GM23338 (cell line): ENCODE results near the gene GPR39.

Experiments used
- CTCF ChIP-seq, 2 experiments: fragments of 200-600 bp in 1 of 2; sonication (generic) in 1 of 2; conservative IDR thresholded peaks; 2 replicates each; pipeline versions ENCODE4 v1.5.1 to v1.6.1; 2016 to 2017; ENCODE audit warnings: antibody characterized with exemption in 2 of 2, low read depth in 2 of 2, mild to moderate bottlenecking in 2 of 2, moderate library complexity in 1 of 2
- EZH2 ChIP-seq: fragments of 200-600 bp; sonication (generic); IDR thresholded peaks from one replicate; pipeline ENCODE4 v1.8.0; 2017; ENCODE audit warnings: antibody characterized with exemption, mild to moderate bottlenecking, low read depth; ENCODE audit not compliant: unreplicated experiment
- EZH2phosphoT487 ChIP-seq: fragments of 200-600 bp; sonication (generic); IDR thresholded peaks from one replicate; pipeline ENCODE4 v1.8.1; 2018; ENCODE audit warnings: antibody characterized with exemption; ENCODE audit not compliant: unreplicated experiment
- POLR2AphosphoS5 ChIP-seq: IDR thresholded peaks from 2 replicates; pipeline ENCODE4 v1.6.1; 2016; ENCODE audit warnings: antibody characterized with exemption, low read depth

- TF ChIP-seq CTCF (conservative IDR thresholded peaks at IDR 0.05; ENCODE audit: low read depth in 2 of 2) (no peak), POLR2AphosphoS5 (no peak), EZH2 (no peak), EZH2phosphoT487 (no peak)
These were observed 59.0 kb downstream of the GPR39 start for GRCh38 chr2:132475615-132476014.
